ENCODE measurements around the gene LSR.
"Not testable (repeated sequence)": the region's sequence is repeated elsewhere in the genome, so short reads cannot be mapped to it uniquely, and the experiment has no call there.

Gene LSR

DNA sequence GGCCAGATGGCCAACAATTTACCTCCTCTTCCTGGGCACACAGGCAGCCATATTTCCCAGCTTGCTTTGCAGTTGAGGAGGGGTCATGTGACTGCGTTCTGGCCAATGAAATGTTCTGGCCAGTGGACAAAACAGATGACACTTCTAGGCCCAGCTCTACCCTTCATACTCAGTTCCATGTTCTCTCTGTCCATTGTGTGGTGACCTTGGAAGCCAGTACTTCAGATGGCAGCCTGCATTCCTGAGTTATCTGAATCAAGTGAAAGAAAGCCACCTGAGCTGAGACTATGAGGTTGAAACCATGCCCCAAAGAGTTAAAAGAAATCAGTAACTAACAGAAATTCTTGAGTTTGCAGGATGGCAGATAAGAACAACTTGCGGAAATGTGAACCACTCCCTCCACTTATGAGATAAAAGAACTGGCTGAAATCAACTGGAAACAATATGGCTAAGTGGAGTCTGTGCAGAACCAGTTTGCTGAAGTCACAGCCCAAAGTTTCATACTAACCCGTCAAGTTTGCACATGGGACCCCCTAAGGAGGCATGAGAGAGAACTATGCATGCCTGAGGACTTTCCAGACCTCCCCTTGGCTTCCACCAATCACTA is 28.4 kb upstream of the LSR start:
- no peak for FAIRE-seq

DNA sequence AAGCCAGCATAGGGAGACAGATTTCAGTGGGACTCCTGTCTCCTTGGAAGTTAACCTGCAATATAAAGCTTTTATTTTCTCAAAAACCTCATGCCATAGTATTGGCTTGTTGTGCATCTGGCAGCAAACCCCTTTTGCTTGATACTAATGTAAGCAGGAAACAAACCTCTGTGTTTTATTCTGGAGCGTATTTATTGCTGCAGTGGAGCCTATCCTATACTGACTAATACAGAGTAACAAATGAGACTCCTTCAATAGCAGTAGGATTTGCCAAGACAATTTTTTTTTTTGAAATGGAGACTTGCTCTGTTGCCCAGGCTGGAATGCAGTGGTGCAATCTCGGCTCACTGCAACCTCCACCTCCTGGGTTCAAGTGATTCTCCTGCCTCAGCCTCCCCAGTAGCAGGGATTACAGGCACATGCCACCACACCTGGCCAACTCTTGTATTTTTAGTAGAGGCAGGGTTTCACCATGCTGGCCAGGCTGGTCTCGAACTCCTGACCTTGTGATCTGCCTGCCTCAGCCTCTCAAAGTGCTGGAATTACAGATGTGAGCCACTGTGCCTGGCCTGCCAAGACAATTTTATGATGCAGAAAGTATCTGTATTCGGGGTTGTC is 27.7 kb upstream of the LSR start:
- not testable (repeated sequence) for FAIRE-seq

DNA sequence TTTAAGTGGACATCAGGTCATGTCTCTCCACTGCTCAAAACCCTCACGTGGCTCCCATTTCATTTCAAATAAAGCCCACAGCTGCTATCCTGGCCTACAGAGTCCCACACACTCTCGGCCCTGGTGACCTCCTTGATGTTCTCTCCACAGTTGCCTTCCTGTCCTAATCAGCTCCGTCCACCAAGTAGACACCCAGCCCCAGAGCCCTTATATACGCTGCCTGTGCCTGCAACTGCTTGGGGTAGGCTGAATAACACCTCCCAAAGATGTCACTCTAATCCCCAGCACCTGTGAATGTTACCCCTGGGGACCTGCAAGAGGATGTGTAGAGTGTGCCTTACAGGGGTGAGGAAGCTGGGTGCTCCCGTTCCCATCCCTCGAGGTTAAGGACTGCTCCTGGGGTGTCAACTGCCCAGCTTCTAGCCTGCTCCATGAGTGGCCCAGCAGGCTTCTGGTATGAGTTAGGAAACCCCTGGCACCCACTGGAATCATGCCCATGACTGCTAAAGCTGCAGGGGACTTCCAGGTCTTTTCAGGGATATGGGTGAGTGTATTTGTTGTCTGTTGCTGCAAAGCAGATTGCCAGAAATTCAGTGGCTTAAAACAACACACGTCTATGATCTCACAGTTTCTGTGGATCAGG is 26.3 kb upstream of the LSR start:
- no peak for FAIRE-seq

DNA sequence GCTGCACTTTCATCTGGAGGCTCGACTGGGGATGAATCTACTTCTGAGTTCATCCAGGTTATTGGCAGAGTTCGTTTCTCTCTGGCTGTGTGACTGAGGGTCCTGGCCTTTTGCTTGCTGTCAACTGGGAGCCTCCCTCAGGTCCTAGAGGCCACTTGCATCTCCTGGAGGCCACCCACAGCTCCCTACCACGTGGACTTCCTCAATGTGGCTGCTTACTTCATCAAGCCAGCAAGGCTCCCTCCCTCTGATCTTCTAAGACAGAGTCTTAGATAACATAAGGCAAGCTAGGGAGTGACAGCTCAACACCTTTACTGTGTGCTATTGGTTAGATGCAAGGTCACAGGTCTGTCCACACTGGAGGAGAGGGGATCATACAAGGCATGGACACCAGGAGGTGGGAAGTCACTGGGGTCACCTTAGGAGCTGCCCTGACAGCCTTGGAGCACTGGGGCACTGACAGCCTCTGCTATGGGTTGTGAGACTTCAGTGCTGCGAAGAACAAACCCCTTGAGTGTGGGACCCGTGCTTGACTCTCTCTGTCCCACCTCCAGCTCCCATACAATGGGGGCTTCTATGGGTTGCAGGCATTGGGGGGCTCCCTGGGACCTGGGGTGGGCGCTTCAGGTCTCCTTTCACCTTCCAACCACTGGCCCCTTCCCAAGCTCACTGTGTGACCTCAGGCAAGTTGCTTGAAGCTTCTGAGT is 25.6 kb upstream of the LSR start:
- FAIRE-seq: no peak

DNA sequence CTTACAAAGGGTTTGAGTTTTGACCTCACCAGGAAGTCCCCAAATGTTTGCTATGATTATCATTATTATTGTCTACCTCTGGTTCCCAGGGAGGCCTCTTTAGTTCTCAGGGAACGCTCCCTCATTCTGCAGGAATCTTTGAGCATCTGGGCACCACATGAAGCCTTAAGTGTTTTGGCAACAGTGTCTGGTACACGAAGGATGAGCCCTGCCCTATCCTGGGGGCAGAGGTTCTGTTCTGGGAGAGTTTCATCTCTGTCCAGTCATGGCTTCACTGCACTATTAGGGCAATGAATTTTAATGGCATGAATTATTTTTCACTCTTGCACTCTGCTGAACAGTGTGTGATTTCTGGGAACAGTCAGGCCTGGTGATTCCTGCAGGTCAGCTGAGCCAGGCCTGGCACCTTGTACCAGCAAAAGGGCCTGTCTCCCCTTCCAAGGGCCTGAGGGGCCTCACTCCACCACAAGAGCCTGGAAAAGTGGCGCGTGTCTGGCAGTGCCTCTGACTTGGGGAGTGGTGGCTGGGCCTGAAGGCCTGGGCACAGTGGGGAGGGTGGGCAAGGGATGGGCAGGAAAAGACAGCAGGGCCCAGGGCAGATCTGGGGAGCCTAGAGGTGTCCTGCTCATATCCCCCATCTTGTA is 24.8 kb upstream of the LSR start:
- FAIRE-seq: no peak

DNA sequence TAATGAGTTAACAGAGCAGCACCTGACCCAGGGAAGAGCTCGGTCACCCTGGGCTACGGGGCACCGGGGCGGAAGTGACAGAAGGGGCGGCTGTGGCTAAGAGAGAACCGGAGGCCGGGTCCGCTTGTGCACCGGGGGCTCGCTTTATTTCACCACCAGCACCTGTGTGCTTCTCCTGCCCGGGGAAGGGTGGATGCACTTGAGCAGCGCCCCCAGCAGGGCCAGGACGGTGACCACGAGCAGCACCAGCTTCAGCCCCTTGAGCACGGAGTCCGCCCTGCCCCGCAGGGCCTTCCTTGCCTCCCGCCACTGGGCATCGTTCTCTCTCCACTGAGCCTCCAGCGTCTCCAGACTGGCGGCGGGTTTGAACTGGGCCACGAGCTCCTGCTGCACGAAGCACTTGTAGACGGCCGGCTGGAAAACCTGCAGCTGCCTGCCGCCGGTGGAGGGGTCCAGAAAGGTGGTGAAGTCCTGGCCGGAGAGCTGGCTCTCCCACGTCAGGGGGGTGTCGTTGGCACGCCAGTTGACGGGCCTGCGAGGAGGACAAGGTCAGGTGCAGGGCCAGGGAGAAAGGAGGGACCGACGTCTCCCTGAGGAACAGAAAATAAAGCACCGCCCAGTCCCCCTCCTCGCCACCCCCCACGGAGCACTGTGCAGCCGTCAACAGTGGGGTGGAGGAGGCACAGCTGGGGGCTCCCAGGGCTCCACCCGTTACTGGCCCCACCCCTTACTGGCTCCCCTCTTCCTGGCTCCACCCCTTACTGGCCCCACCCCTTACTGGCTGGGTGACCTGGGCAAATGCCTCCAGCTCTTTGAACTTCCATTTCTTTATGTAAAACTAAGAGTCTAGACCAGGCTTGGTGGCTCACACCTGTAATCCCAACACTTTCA is 23.9 kb upstream of the LSR start:
- no peak for FAIRE-seq

DNA sequence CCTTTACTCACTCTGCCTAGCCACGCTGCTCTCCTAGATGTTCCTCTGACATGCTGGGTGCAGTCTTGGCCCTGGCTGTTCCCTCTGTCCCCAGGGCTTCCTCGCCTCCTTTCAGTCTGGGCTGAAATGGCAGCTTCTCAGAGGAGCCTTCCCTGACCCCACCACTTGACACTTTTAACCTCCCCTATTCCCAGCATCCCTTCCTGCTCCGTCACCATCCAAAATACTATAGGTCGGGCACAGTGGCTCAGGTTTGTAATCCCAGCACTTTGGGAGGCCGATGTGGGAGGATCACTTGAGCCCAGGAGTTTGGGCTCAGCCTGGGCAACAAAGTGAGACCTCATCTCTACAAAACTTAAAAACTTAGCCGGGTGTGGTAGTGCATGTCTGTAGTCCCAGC is 22.9 kb upstream of the LSR start:
- FAIRE-seq: no peak

DNA sequence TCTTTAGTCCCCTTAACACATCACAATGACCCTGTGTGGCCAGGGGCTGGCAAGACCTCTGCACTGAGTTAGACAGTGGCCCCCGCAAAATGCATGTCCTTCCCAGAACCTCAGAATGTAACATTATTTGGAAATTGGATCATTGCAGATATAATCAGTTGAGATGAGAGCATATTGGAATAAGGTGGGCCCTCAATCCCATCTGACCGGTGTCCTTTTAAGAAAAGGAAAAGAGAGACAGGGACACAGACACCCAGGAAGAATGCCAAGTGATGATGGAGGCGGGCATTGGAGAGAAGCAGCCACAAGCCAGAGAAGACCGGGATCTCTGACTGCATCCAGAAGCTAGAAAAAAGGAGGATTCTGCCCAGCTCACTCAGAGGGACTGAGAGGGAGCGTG is 22.1 kb upstream of the LSR start:
- FAIRE-seq: no peak

DNA sequence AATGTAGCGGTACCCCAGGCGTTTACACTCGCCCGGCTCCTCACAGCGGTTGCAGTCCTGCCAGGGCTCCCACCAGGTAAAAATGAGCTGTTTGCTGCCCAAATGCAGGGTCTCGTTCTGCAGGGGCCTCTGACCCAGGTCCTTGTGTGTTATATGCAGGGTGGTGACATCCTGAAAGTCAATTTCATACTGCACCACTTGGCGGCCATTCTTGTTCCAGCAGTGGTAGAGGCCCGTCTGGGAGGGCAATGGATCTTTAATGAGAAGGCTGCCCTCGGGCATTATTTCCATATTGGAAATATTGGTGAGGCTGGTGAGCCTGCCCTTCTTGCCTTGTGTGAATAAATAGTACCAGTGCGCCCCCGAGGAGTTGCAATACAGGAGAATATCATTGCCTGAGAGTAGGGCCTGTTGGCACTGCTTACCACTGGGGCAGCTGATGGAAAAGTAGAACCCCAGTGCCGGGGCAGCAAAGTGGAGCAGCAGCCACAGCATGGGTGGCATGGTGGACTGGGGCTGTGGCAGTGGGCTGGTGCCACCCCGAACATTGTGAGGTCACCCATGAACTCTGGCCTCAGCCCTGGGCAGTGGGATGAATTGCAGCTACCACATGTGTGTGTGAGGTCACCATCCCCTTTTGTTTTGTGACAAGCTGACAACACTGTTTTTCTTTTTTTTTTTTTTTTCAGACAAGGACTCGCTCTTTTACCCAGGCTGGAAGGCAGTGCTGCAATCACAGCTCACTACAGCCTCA is 20.4 kb upstream of the LSR start, which contains the start of gene FAM187B:
TSS of gene FAM187B (minus strand) at position 563 of the 754 bp plus-strand sequence. CDS start at position 504, 59 bp downstream.
- FAIRE-seq: no peak

DNA sequence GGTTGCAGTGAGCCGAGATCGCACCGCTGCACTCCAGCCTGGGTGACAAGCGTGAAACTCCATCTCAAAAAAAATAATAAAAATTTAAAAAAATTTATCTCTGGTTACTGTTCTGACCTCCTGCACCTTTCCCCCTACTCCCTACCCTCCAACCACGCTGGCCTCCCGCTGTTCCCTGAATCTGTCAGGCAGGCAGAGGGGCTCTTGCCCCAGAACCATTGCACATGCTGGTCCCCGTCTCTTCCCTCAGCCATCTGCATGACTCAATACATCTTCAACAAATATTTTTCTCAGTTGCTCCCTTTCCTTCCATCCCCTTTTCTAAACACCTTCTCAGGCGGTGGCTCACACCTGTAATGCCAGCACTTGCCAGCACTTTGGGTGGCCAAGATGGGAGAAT is 19.2 kb upstream of the LSR start:
- FAIRE-seq: no peak

DNA sequence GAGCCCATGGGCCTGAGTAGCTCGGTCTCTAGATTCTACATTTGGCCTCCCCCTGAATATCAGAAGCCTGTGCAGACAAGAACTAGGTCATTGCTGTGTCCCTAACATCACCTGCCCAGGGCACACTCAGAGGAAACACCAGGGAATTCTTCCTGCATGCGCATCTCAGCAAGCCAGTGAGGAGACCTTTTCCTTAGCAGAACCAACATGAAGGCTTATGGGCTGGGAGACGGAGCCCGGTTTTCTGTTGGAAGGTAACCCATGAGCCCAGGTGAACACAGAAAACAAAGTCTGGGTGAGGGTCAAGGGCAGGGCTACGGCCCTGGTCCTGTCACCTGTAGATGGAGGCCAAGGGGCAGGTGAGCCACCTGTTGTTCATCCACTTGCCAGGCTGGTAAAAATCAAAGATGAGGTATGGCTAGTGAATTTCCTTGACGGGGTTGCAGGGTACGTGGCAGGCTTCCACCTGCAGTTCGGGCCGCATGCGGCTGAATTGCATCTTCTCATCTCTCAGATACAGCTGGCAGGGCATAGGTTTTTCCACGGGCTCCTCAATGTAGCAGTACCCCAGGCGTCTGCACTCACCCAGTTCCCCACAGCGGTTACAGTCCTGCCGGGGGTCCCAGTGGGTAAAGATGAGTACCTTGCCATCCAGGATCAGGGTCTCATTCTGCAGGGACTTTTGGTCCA is 16.7 kb upstream of the LSR start:
- FAIRE-seq: no peak

DNA sequence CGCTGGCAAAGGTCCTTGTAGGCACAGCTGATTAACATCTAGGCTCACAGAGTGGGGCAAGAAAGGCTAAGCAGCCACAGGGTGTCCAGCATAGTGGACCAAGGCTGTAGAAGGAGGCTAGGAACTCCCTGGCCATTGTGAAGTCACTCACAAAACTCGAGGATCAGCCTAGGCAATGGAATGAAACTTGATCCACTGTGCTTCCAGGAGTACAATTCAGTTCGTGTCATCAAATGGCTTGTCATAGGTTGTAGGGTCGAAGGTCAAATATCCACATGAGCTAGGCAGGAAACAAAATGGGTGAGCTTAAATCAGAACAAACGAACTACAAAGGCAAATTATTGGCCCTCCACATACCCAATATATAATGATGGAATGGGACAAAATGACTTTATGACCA is 15.9 kb upstream of the LSR start:
- no peak for FAIRE-seq

DNA sequence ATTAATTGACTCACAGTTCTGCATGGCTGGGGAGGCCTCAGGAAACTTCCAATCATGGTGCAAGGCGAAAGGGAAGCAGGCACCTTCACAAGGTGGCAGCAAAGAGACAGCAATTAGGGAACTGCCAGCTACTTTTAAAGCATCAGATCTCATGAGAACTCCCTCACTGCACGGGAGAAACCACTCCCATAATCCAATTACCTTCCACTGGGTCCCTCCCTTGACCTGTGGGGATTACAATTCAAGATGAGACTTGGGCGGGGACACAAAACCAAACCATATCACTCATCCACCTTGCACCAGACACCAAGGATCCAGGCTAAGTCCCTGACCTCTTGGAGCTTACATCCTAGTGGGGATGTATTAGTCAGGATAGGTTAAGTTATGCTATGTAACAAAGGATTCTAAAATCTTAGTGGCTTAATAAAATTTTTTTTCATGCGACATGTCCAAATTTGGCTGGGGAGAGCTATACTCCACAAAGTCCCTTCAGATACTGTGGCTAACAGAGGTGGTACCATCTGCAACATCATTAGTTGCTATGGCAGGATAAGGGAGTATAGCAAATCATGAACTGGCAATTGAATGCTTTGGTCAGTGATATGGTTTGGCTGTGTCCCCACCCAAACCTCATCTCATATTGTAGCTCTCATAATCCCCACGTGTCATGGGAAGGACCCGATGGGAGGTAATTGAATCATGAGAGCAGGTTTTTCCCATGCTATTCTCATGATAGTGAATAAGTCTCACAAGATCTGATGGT is 12.0 kb upstream of the LSR start:
- no peak for FAIRE-seq

DNA sequence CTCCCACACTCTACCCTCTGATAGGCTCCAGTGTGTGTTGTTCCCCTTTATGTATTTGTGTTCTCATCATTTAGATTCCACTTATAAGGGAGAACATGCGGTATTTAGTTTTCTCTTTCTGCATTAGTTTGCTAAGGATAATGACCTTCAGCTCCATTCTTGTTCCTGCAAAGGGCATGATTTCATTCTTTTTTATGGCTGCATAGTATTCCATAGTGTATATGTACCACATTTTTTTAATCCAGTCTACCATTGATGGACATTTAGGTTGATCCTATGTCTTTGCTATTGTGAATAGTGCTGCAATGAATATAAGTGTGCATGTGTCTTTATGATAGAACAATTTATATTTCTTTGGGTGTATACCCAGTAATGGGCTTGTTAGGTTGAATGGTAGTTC is 9.2 kb upstream of the LSR start:
- not testable (repeated sequence) for FAIRE-seq

DNA sequence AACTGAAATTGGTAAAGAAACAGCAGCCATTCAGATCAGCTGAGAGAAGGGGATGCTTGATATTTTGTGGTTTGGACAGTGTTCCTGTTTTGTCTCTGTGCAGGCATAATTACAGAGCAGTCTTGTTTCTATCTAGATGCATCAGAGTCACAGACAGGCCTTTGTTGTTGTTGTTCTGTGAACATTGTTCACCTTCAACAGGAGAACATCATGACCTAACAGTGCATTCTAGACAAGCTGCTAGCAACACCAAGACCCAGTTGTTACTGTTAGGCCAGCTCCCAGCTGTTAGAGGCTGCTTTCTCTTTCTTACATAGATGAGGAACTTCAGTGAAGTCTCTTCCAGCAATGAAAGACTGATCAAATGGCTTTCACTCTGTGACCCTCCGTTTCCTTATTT is 8.5 kb upstream of the LSR start:
- no peak for FAIRE-seq

DNA sequence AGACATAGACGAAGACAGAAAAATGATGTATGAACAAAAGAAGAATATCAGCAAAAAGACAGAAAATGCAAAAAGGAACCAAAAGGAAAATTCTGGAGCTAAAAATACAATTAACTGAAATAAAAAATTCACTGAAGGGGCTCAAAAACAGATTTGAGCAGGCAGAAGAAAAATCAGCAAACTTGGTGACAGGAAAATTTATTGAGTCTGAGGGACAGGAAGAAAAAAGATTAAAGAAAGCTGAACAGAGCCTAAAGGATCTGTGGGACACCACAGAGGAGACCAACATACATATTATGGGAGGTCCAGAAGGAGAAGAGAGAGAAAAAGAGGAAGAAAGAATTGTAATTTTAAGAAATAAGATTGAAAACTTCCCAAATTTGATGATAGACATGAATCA is 7.4 kb upstream of the LSR start:
- FAIRE-seq: no peak

DNA sequence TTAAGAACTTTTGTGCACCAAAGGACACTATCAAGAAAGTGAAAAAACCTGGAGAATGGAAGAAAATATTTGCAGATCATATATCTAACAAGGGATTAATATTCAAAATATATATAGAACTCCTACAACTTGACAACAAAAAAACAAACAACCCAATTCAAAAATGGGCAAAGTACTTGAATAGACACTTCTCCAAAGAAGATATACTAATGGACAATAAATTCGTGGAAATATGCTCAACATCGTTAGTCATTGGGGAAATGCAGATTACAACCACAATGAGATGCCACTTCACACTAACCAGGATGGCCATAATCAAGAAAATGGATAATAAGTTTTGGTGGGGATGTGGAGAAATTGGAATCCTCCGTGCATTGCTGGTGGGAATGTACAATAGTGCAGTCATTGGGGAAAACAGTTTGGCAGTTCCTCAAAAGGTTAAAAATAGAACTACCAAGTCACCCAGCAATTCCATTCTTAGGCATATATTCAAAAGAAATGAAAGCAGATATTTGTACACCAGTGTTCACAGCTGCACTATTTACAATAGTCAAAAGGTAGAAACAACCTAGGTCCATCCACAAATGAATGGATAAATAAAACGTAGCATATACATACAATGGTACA is 2.2 kb upstream of the LSR start:
- no peak for FAIRE-seq

DNA sequence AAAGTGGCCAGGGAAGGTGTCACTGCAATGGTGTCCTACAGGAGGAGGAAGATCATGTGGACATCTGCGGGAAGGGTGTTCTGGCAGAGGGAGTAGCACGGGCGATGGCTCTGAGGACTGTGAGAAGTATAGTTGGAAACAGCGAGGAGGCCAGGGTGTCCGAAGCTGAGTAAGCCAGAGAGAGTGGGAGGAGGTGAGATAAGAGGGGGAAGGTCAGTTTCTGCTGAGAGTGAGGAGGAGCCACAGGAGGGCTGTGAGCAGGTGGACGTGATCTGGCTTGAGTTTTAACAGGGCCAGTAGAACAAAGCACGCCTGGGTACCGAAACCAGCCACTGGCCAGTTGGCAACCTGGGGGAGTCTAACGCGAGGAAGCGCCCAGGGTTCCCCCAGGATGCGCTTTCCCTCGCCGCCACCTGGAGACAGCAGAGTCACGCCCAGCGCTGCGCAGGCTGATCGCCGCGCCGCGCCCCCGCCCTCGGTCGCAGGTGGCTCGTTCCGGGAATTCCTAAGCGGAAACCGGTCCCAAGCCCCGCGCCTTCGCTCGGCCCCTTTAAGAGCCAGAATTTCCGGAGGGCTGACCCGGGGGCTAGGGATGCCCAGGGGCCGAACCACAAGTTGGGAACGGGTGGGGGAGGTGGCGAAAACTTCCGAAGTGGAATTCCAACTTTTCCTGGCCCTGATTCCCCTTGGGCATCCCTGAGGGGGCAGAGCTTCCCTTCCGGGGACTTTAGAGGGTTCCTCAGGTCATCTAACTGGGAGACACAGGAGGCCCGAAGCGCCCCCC is 1.1 kb upstream of the LSR start:
- FAIRE-seq: no peak

All from colon (tissue), 2 donors.